Measurements from ENCODE around the gene NFATC1. TPM values are rescaled to one million over a fixed set of nuclear protein-coding genes. Genes with fewer than 3 reads are reported as not detected.

Gene NFATC1
- total RNA-seq, 1 donor from 2014 or later = 6.1 TPM

GRCh38 chr18:79544386-79544963 lies 148.7 kb downstream of the NFATC1 start:
- peaks cover 3% of the 10 kb centered on the region for H3K9me3 Mint-ChIP-seq
- H3K36me3 Mint-ChIP-seq = no peaks in the 10 kb centered on the region
- H3K27ac Mint-ChIP-seq = no peak overlapping the region
- H3K27me3 Mint-ChIP-seq = peaks cover 8% of the 10 kb centered on the region
- DNase-seq (ENCODE audit: extremely low spot score, unreplicated experiment) = peak; percentile 67
- no peak overlapping the region for H3K4me3 Mint-ChIP-seq
- no peaks in the 10 kb centered on the region for H3K4me1 Mint-ChIP-seq (ENCODE audit: unreplicated experiment)
- no peak for TF ChIP-seq CTCF (conservative IDR thresholded peaks at IDR 0.05)

GRCh38 chr18:79545255-79545654 lies 149.5 kb downstream of the NFATC1 start:
- no peak overlapping the region for H3K4me3 Mint-ChIP-seq
- H3K9me3 Mint-ChIP-seq = no peaks in the 10 kb centered on the region
- H3K27ac Mint-ChIP-seq = no peak overlapping the region
- DNase-seq (ENCODE audit: extremely low spot score, unreplicated experiment) = no peak
- no peaks in the 10 kb centered on the region for H3K4me1 Mint-ChIP-seq (ENCODE audit: unreplicated experiment)
- no peaks in the 10 kb centered on the region for H3K36me3 Mint-ChIP-seq
- TF ChIP-seq CTCF (conservative IDR thresholded peaks at IDR 0.05) = no peak
- peaks cover 4% of the 10 kb centered on the region for H3K27me3 Mint-ChIP-seq

GRCh38 chr18:79545736-79546171 lies 150.0 kb downstream of the NFATC1 start:
- no peaks in the 10 kb centered on the region for H3K9me3 Mint-ChIP-seq

GRCh38 chr18:79546781-79547272 lies 151.1 kb downstream of the NFATC1 start:
- H3K4me1 Mint-ChIP-seq (ENCODE audit: unreplicated experiment) = no peaks in the 10 kb centered on the region
- no peak overlapping the region for H3K27ac Mint-ChIP-seq
- no peak overlapping the region for H3K4me3 Mint-ChIP-seq
- no peak for TF ChIP-seq CTCF (conservative IDR thresholded peaks at IDR 0.05)
- H3K36me3 Mint-ChIP-seq = no peaks in the 10 kb centered on the region
- H3K9me3 Mint-ChIP-seq = no peaks in the 10 kb centered on the region
- no peak for DNase-seq (ENCODE audit: extremely low spot score, unreplicated experiment)
- H3K27me3 Mint-ChIP-seq = peaks cover 4% of the 10 kb centered on the region

More at GRCh38 chr18:79545736-79546171, 150.0 kb downstream of the NFATC1 start:
- no peaks in the 10 kb centered on the region for H3K4me1 Mint-ChIP-seq (ENCODE audit: unreplicated experiment)
- no peaks in the 10 kb centered on the region for H3K36me3 Mint-ChIP-seq
- H3K27ac Mint-ChIP-seq = no peak overlapping the region
- peaks cover 4% of the 10 kb centered on the region for H3K27me3 Mint-ChIP-seq
- TF ChIP-seq CTCF (conservative IDR thresholded peaks at IDR 0.05) = no peak
- DNase-seq (ENCODE audit: extremely low spot score, unreplicated experiment) = no peak
- no peak overlapping the region for H3K4me3 Mint-ChIP-seq

- no peak for TF ChIP-seq CTCF (conservative IDR thresholded peaks at IDR 0.05)
- no peak overlapping the region for H3K4me3 Mint-ChIP-seq
- H3K36me3 Mint-ChIP-seq = no peaks in the 10 kb centered on the region
- H3K4me1 Mint-ChIP-seq (ENCODE audit: unreplicated experiment) = no peaks in the 10 kb centered on the region
- peaks cover 2% of the 10 kb centered on the region for H3K27me3 Mint-ChIP-seq
- no peaks in the 10 kb centered on the region for H3K9me3 Mint-ChIP-seq
- peak; percentile 66 for DNase-seq (ENCODE audit: extremely low spot score, unreplicated experiment)
- H3K27ac Mint-ChIP-seq = no peak overlapping the region
Measured at GRCh38 chr18:79547413-79548076, 151.8 kb downstream of the NFATC1 start.

All from type B pancreatic cell (in vitro differentiated cells).